Vagina (tissue), 2 donors: ENCODE data around the gene CDH13.

Experiments
- POLR2A ChIP-seq, 2 donors: fragments of 450-650 bp; IDR thresholded peaks; one replicate each; pipeline ENCODE4 v1.6.1; 2017; ENCODE audit warnings: antibody characterized with exemption in 2 of 2, mild to moderate bottlenecking in 2 of 2, moderate library complexity in 2 of 2
- TF ChIP-seq, protein P1 (sequence below), 3 experiments: fragments of 450-650 bp in 2 of 3; fragments of 200-600 bp in 1 of 3; sonication (generic) in 1 of 3; IDR thresholded peaks; one replicate each; pipeline ENCODE4 v1.5.1; 2017 to 2019; ENCODE audit warnings: antibody characterized with exemption in 3 of 3, mild to moderate bottlenecking in 2 of 3, moderate library complexity in 2 of 3

DNA sequence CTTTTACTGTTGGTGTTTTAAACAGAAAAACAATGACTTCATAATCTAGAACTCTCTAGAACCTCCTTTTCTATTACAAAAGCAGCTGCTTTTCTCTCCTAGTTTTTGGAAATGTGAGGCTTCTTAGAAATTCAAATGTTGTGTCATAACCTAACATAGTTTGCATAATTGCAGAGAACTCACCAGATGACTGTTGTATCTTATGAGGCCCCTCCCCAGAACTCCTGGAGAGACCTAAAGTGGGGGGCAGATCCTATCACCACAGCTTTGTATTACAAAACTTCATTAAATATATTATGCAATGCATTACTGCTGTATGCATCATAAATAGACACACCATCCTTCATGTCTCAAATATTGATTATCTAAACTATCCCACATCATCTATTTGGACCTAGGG lies 642.3 kb downstream of the CDH13 start:
- TF ChIP-seq, protein P1, sequence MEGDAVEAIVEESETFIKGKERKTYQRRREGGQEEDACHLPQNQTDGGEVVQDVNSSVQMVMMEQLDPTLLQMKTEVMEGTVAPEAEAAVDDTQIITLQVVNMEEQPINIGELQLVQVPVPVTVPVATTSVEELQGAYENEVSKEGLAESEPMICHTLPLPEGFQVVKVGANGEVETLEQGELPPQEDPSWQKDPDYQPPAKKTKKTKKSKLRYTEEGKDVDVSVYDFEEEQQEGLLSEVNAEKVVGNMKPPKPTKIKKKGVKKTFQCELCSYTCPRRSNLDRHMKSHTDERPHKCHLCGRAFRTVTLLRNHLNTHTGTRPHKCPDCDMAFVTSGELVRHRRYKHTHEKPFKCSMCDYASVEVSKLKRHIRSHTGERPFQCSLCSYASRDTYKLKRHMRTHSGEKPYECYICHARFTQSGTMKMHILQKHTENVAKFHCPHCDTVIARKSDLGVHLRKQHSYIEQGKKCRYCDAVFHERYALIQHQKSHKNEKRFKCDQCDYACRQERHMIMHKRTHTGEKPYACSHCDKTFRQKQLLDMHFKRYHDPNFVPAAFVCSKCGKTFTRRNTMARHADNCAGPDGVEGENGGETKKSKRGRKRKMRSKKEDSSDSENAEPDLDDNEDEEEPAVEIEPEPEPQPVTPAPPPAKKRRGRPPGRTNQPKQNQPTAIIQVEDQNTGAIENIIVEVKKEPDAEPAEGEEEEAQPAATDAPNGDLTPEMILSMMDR (IDR thresholded peaks at IDR 0.05), result no peak
- no peak for TF ChIP-seq POLR2A (IDR thresholded peaks at IDR 0.05)
